Endothelial cell of umbilical vein (primary cell): ENCODE results near the gene KIAA1958. TPM values are rescaled to one million over a fixed set of nuclear protein-coding genes. Genes with fewer than 3 reads are reported as not detected.

ENCODE experiments used
- BruUV-seq: library from RNA; stranded (reverse); fragments of 400-500 nt; replicated peaks from 2 replicates; lab custom pipeline; 2021; lab: Mats Ljungman, UMichigan
- CTCF ChIA-PET: fragments of 300-600, 350-600 bp; sonication (Branson Sonifier 250); formaldehyde crosslinking; loops from one replicate; lab custom pipeline; 2021; ENCODE audit warnings: antibody characterized with exemption, inconsistent platforms; lab: Charles Lee
- POLR2A ChIA-PET: fragments of 300-600, 350-600 bp; sonication (Branson Sonifier 250); formaldehyde crosslinking; loops from one replicate; lab custom pipeline; 2021; ENCODE audit warnings: antibody characterized with exemption, inconsistent platforms; lab: Charles Lee
- DNase-seq: peaks from one replicate; pipeline ENCODE4 v3.0.0-alpha.2; 2011; ENCODE audit warnings: low read depth, low spot score
- FAIRE-seq: peaks from 2 replicates; lab custom pipeline; 2011; peaks lifted over from hg19 to GRCh38; lab: Jason Lieb, UNC
- H2AFZ ChIP-seq: 2 replicates; pipeline ENCODE4 v1.6.0; 2012; ENCODE audit warnings: low read depth, low read length, control low read depth, inconsistent platforms
- H3K27ac ChIP-seq: 2 replicates; pipeline ENCODE4 v1.5.1; 2011; ENCODE audit warnings: low read depth, mild to moderate bottlenecking, control low read depth, low read length, moderate library complexity; ENCODE audit not compliant: insufficient read depth
- H3K27me3 ChIP-seq, 2 experiments: 2 replicates each; pipeline versions ENCODE4 v1.6.0 to v1.6.1; 2011; ENCODE audit warnings: low read length in 2 of 2, mixed read lengths in 1 of 2; ENCODE audit not compliant: control insufficient read depth in 2 of 2, insufficient read depth in 2 of 2
- H3K36me3 ChIP-seq, 2 experiments: 2 replicates in 1 of 2; 3 replicates in 1 of 2; pipeline ENCODE4 v1.5.1; 2011; ENCODE audit warnings: low read length in 2 of 2, mild to moderate bottlenecking in 1 of 2, moderate library complexity in 1 of 2; ENCODE audit not compliant: control insufficient read depth in 2 of 2, insufficient read depth in 2 of 2; ENCODE audit errors: extremely low read depth in 1 of 2
- H3K4me1 ChIP-seq: 3 replicates; pipeline ENCODE4 v1.5.1; 2011; ENCODE audit warnings: mild to moderate bottlenecking, low read length; ENCODE audit not compliant: control insufficient read depth, insufficient read depth; ENCODE audit errors: extremely low read depth
- H3K4me2 ChIP-seq: 2 replicates; pipeline ENCODE4 v1.6.1; 2011; ENCODE audit warnings: low read length, control low read depth, mixed read lengths; ENCODE audit not compliant: insufficient read depth
- H3K4me3 ChIP-seq, 3 experiments: fragments of 200-600 bp in 1 of 3; sonication (generic), shearing (Covaris generic) in 1 of 3; replicated peaks in 1 of 3; 2 replicates each; pipeline ENCODE4 v1.5.1; 2011 to 2016; ENCODE audit warnings: control low read depth in 3 of 3, low read length in 3 of 3, mild to moderate bottlenecking in 2 of 3, inconsistent platforms in 1 of 3, low read depth in 1 of 3, moderate library complexity in 1 of 3; ENCODE audit not compliant: insufficient read depth in 1 of 3
- H3K79me2 ChIP-seq: 2 replicates; pipeline ENCODE4 v1.6.0; 2012; ENCODE audit warnings: low read length, inconsistent platforms; ENCODE audit not compliant: control insufficient read depth, insufficient read depth
- H3K9ac ChIP-seq: replicated peaks from 2 replicates; pipeline ENCODE3; 2011; ENCODE audit warnings: low read length, control low read depth; ENCODE audit not compliant: insufficient read depth; ENCODE audit errors: extremely low read depth
- H3K9me1 ChIP-seq: replicated peaks from 3 replicates; pipeline ENCODE4 v1.6.0; 2011; ENCODE audit warnings: mild to moderate bottlenecking, low read length; ENCODE audit not compliant: control insufficient read depth, insufficient read depth; ENCODE audit errors: extremely low read depth
- H3K9me3 ChIP-seq: replicated peaks from 2 replicates; pipeline ENCODE4 v1.5.1; 2012; ENCODE audit warnings: low read length, inconsistent platforms; ENCODE audit not compliant: control insufficient read depth, insufficient read depth
- H4K20me1 ChIP-seq: replicated peaks from 2 replicates; pipeline ENCODE3; 2011; ENCODE audit warnings: mild to moderate bottlenecking, low read length; ENCODE audit not compliant: control insufficient read depth, insufficient read depth; ENCODE audit errors: extremely low read depth
- CTCF ChIP-seq, 2 donors: IDR thresholded peaks; 1 replicate in 1 of 2; 2 replicates in 1 of 2; pipeline ENCODE4 v1.5.1; 2011; ENCODE audit warnings: low read length in 2 of 2, mild to moderate bottlenecking in 2 of 2, moderate library complexity in 2 of 2, control low read depth in 1 of 2, inconsistent platforms in 1 of 2, low read depth in 1 of 2; ENCODE audit not compliant: insufficient read depth in 1 of 2; ENCODE audit errors: extremely low read depth in 1 of 2
- EZH2 ChIP-seq: IDR thresholded peaks from 2 replicates; pipeline ENCODE4 v1.6.1; 2012; ENCODE audit warnings: borderline replicate concordance, low read depth, mild to moderate bottlenecking, moderate library complexity, low read length, inconsistent platforms; ENCODE audit not compliant: severe bottlenecking
- FOS ChIP-seq: IDR thresholded peaks from 2 replicates; pipeline ENCODE4 v1.6.1; 2011; ENCODE audit warnings: mild to moderate bottlenecking, low read length, moderate library complexity, borderline replicate concordance; ENCODE audit not compliant: insufficient read depth
- GATA2 ChIP-seq: IDR thresholded peaks from 2 replicates; pipeline ENCODE4 v1.7.0; 2011; ENCODE audit warnings: low read depth, mild to moderate bottlenecking, moderate library complexity, mixed read lengths, low read length; ENCODE audit not compliant: insufficient read length, insufficient read depth
- JUN ChIP-seq: IDR thresholded peaks from 2 replicates; pipeline ENCODE4 v1.6.1; 2011; ENCODE audit warnings: borderline replicate concordance, low read depth; ENCODE audit not compliant: insufficient read length, insufficient read depth
- MAX ChIP-seq: IDR thresholded peaks from 2 replicates; pipeline ENCODE4 v1.6.1; 2011; ENCODE audit not compliant: insufficient read depth, insufficient read length
- MYC ChIP-seq: IDR thresholded peaks from one replicate; pipeline ENCODE4 v1.6.1; 2011; ENCODE audit warnings: mild to moderate bottlenecking, low read depth, low read length
- POLR2A ChIP-seq: IDR thresholded peaks from 2 replicates; pipeline ENCODE4 v1.6.1; 2012; ENCODE audit warnings: low read depth, mild to moderate bottlenecking, control low read depth, low read length
- POLR2AphosphoS5 ChIP-seq: IDR thresholded peaks from 2 replicates; pipeline ENCODE4 v1.6.1; 2012; ENCODE audit warnings: low read depth, mild to moderate bottlenecking, control low read depth, low read length, moderate library complexity; ENCODE audit not compliant: insufficient read depth
- dilution Hi-C: fragments of 300-500 bp; cut with MboI; formaldehyde crosslinking; loops from one replicate; pipeline ENCODE4 v1.15.0; 2019; ENCODE audit warnings: low sequenced_read_pairs; ENCODE audit not compliant: extremely low pct_ligation_motif_present
- intact Hi-C: fragments of 100-400 bp; cut with micrococcal nuclease; formaldehyde crosslinking; loops from one replicate; pipeline ENCODE4 v1.10.0; 2022
- polyA plus RNA-seq, 4 experiments: library from polyadenylated mRNA; depleted of rRNA in 3 of 4; stranded (reverse) in 3 of 4; unstranded in 1 of 4; fragments of >200 nt; gene quantifications; 2 replicates each; pipeline versions ENCODE4 v1.2.1 to v1.2.3, GENCODE V29; 2011 to 2012; ENCODE audit warnings: missing spikeins in 1 of 4
- total RNA-seq: library from RNA; stranded (reverse); gene quantifications from 2 replicates; pipeline ENCODE4 v1.2.3, GENCODE V29; 2021

Gene KIAA1958
- total and polyA plus RNA-seq, 2 donors (not counting 3 experiments of a cell fraction or from before 2014, with no cell fraction given): 1.7 to 5.0 TPM

GRCh38 chr9:112608851-112609250, 122.2 kb downstream of the KIAA1958 start:
- no TSS peak for BruUV-seq
- DNase-seq (no peak), FAIRE-seq (no peak)
- POLR2A ChIA-PET: no interaction called here
- no peak overlapping the region for H3K27ac ChIP-seq
- no peaks in the 10 kb centered on the region for H4K20me1 ChIP-seq
- CTCF ChIA-PET: interaction anchor here (0.9 to 1.0 kb wide), 2 partner anchors 8 to 10 kb away, joined by 3 to 6 read pairs; no protein-coding TSS in a partner anchor
- TF ChIP-seq MYC: no peak
- no peak for TF ChIP-seq MAX
- no peak for TF ChIP-seq GATA2
- no peak for TF ChIP-seq POLR2AphosphoS5
- no peak for TF ChIP-seq JUN
- no peak for TF ChIP-seq EZH2
- TF ChIP-seq POLR2A: no peak
- no peak for TF ChIP-seq FOS
- TF ChIP-seq CTCF (IDR thresholded peaks at IDR 0.05; ENCODE audit: extremely low read depth in 1 of 2, insufficient read depth in 1 of 2, low read depth in 1 of 2, low read length in 2 of 2): no peak
- H3K9me1 ChIP-seq: no peaks in the 10 kb centered on the region
- no peaks in the 10 kb centered on the region for H3K4me1 ChIP-seq
- no peaks in the 10 kb centered on the region for H3K9me3 ChIP-seq
- H3K4me3 ChIP-seq: no peak overlapping the region
- no peak overlapping the region for H3K4me2 ChIP-seq
- no peaks in the 10 kb centered on the region for H3K36me3 ChIP-seq
- no peaks in the 10 kb centered on the region for H3K79me2 ChIP-seq
- dilution Hi-C loops (no loop called here), intact Hi-C loops (no loop called here)
- H2AFZ ChIP-seq: no peak overlapping the region
- H3K27me3 ChIP-seq: no peaks in the 10 kb centered on the region
- H3K9ac ChIP-seq: no peak overlapping the region
